ENCODE data around the gene ENHO.

Gene ENHO

GRCh38 chr9:34555936-34556525 is 33.2 kb upstream of the ENHO start:
- no peak for DNase-seq

GRCh38 chr9:34555500-34555899 is 32.7 kb upstream of the ENHO start:
- DNase-seq: no peak

GRCh38 chr9:34555002-34555348 is 32.2 kb upstream of the ENHO start:
- DNase-seq: no peak

DNA sequence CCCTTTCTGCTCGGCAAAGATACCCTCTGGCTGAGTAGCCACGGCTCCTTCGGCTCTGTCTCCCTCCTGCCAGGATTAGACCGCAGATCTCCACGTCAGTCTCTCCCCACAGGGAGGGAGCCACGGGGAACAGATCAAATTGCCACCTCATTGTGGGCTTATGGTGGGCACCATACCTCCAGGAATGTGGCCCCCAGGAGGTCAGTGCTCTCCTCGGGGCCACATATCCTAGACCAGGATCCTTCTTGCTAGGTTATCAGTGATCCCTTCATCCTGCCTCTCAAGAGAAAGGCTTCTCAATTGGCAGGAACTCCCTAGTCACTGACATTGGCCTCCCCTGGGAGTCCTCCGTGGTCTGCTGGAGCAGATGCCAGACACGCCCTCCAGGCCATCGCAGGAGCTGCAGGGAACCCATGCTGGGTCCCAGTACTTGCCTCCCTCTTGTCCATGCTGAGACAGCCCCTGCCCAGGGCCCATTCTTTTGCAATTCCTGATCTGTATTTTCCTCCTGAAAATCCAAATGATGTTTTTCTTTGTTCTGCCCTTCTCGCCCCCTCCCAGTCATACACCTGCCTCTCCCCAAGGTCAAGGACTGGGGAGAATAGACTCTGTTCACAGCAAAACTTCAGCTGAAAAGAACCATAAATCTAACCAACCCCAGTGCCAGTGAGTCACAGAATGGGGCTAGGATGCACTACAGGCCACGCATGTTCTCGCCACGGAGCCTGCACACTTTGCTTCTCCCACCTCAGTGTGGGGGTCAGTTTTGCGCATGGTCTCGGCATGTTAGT is 31.6 kb upstream of the ENHO start:
- no peak for DNase-seq

- DNase-seq: no peak
These were observed 30.8 kb upstream of the ENHO start for GRCh38 chr9:34553511-34554021.

DNA sequence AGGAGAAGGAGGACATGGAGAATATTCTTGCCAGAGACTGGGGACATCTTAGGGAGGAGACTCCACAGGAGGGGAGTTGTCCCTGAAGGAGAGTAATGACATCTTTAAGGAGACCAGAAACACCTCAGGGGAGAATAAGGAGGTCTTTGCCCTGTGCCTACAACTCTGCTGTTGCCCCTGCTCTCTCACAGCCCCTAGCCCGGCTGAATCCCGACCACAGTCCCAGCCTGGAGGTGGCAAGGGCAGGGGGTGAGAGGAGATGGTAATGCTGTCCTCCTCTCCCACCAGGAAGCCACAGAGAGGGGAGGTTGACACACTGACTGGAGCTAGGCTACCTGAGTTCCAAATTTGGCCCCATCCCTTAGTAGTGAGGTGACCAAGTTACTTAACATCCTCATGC is 30.2 kb upstream of the ENHO start:
- DNase-seq: no peak

GRCh38 chr9:34552606-34552981 is 29.8 kb upstream of the ENHO start:
- no peak for DNase-seq

DNA sequence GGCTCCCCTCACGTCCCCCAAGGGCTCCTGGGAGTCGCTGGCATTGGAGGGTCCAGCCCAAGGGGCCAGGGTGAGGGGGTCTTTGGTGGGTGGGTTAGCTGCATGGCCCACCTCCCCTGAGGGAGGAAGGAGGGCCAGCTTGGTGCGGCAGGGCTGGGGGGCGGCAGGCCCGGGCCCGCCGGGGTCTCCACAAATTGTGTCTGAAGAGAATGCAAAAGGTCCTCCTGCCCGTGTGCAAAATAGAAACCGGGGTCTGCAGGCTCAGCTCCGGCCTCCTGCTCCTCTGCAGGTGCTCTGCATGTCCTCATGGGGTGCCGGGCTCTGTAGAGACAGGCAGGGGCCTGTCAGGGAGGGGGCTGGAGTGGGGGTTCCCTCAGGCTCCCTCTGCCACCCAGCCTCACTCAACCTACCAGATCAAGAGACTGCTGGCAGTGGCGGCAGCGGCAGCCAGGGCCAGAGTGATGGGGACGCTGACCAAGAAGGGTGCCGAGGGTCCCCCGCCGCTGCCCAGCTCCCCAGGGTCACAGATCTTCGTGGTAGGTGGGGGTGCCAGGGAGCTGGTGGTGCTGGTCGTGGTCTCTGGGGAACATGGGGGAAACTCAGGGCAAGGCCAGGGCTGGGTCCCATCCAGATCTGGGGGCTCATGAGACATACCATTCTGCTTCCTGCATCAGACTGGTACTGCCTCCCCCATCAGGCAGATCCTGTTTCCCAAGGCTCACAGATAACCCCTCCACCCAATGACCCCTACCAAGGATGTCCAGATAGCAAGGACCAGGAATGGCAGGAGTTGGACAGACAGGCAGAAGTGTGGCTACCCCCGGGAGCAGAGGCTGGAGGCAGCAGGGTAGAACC is 29.2 kb upstream of the ENHO start:
- no peak for DNase-seq

DNA sequence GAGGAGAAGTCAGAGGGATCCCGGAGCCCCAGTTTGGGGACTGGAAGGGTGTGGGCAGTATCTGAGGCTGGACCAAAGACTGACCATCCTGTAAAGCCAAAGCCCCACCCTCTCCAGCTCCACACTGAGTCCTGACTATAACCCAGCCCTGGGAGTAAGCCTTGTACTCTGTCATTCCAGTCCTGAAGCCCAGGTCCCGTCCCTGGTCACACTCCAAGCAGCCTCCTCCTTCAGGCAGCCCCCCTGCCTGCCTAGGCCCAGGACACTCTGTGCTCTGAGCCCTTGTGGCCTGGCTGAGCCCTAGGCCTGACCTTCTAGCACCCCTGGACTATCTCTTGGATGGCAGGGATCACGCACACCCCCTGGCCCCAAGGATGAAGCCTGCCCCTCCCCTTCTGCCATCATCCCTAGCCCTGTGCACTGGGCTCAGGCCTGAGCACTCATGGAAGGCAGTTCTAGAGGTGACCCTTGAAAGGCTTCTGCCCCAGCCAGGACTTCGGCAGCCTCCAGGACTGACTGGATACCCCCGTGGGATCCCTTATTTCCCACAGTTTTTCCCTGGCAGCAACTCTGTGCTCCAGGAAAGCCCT is 28.0 kb upstream of the ENHO start:
- no peak for DNase-seq

DNA sequence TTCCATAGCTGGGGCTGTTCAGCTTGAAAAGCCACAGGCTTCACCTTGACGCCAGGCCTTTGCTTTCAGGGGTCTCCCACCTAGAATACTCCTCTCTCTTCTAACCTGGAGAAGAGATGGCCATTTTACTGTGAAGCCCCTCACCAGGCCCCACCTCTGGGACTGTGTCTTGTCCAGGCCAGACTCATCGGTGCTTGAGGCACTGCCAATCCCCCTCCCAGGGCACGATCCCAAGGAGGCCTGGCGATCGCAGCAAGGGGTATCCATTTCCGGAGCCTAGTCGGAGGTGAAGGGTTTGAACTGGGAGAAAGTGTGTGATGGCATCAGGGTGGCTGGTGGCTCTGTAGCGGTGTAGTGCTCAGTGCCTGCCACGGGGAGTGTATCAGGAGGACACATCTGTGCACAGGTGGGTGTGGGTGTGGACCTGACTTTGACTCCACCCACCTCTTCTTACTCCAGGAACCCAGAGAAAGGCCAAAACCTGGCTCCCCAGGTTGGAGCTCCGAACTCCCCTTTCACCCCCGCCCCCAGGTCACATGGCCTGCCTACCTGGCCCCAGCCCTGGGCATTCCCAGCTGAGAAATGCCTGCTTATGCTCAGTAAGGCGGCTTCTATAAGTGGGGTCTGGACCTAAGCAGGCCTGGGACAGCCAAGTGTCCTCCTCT is 27.4 kb upstream of the ENHO start:
- DNase-seq: no peak

- no peak for DNase-seq
These were observed 26.6 kb upstream of the ENHO start for GRCh38 chr9:34549407-34549732.

DNA sequence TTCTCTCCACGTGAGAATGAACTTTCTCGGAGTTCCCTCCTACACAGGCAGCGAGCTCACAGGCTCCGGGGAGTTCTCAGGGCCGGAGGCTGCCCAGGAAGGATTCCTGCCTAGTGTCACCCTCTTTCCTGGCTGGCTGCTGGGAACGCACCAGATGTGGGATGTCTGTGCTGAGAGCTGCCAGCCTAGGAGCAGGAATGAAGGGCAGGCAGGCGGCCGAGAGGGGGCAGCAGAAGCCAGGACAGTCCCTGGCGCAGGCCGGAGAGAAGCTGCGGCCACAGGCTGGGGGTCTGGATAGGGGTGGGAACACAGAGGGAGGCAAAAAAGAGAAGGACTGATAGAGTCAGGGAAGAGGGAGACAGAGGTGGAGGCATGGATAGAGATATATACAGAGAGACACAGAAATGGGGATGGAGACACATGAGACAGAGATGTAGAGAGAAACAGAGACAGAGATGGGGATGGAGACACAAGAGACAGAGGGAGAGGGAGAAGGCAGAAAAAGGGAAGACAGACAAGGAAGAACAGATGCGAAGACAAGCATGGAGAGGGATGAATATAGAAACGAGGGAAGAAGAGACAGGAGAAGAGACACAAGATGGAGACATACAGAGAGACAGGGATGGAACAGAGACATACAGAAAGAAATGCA is 25.3 kb upstream of the ENHO start:
- peak in 48 of 51 donors; percentile 11 to 85 (median 63) for DNase-seq

DNA sequence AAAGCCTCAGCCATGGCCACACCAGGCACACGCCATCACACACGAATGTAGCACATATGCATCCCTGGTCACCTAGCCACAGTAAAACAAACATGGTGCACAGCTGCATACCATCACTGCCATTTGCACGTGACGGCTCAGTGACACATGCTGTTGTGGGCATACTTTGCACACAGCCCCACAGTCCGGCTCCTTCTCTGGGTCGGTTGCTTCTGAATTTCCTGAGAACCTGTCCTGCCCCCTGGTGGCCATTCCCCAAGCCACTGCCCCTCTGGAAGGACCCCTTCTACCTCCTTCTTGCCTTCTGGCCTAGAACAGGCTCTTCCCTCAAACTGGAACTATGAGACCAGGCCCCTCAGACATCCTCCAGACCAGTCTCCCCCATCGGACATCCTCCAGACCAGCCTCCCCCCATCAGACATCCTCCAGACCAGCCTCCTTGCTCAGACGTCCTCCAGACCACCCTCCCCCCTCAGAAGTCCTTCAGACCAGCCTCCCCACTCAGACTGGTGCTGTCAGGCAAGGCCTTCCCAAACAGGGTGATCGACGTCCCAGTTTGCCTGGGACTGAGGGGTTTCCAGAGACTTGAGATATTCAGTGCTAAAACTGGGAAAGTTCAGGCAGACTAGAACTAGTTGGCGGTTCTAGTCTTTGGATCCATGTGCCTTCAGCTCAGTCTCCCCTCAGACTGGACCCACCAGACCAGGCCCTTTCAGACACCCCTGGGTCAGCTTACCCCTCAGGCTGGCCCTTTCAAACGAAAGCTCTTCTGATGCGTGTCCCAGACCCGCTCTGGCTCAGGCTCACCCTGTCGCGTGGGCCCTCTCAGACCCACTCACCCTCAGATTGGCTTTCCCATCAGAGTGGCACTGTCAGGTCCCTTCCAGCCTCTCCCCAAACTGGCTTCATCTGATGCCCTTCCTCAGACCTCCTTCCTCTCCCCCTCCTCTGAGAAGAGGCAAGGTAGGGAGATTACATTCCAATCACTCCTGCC is 24.3 kb upstream of the ENHO start:
- peak in 47 of 51 donors; percentile 10 to 82 (median 55) for DNase-seq

GRCh38 chr9:34546102-34546833 is 23.5 kb upstream of the ENHO start:
- DNase-seq: no peak

GRCh38 chr9:34545497-34545896 is 22.7 kb upstream of the ENHO start:
- DNase-seq: no peak

GRCh38 chr9:34544035-34544434 is 21.2 kb upstream of the ENHO start:
- DNase-seq: no peak

DNA sequence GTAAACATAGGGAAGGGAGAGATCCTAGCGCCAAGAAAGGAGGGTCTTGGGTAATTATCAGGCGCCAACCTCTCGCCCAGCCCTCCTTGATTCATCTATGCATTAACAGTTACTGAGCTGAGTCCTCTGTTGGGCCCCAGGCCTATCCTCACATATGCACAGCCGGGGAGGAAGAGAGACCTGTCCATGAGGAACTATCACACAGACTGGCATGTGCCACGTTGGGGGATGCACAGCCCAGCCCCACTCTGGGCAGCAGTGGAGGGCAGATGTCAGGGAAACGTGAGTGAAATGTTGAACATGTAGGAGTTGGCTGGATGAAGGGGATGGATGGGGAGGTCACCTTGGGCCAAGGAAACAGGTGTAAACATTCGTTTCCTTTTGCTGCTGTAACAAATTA is 18.8 kb upstream of the ENHO start:
- DNase-seq: no peak

- DNase-seq: no peak
These were observed 18.0 kb upstream of the ENHO start for GRCh38 chr9:34540827-34541226.

DNA sequence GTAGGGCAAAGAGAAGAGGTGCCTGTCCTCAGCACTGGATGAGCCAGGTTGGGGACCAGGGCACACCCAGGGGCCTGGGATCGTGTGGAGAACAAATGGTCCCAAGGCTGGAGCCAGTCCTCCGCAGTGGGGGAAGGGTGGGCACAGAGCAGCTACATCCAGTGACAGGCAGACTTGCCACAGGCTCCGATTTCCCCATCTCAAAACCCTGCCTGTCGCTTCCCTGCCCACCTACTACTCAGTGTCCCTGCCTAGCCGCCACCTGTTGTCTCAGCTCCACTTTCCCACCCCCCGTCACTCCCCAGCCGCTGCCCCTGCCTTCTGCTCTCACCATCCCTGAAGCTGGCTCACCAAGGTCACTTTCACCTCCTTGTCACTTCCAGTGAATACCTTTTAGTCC is 13.9 kb upstream of the ENHO start:
- DNase-seq: no peak

All from hypothalamus (tissue), 51 donors.